LNCAP (cell line): Measurements from ENCODE around the gene DYNC2LI1.

Experiments
- CTCF ChIP-seq: fragments of 450-650 bp; IDR thresholded peaks from 2 replicates; pipeline ENCODE4 v1.5.1; 2017; ENCODE audit warnings: mild to moderate bottlenecking

Gene DYNC2LI1

GRCh38 chr2:43832457-43832856 is 58.6 kb downstream of the DYNC2LI1 start:
- no peak for TF ChIP-seq CTCF

GRCh38 chr2:43837033-43837432 is 63.2 kb downstream of the DYNC2LI1 start:
- no peak for TF ChIP-seq CTCF

GRCh38 chr2:43837831-43838559 is 64.2 kb downstream of the DYNC2LI1 start:
- no peak for TF ChIP-seq CTCF

GRCh38 chr2:43838560-43839267 is 64.9 kb downstream of the DYNC2LI1 start, which contains the start of the genes ABCG5 and ABCG8:
ABCG5 (minus strand) TSS chr2:43838839; CDS start chr2:43838679, 160 bp downstream.
ABCG8 (plus strand) TSS chr2:43838971; CDS start chr2:43839054, 83 bp downstream.
- TF ChIP-seq CTCF = no peak

GRCh38 chr2:43839776-43840564 is 66.1 kb downstream of the DYNC2LI1 start:
- no peak for TF ChIP-seq CTCF

- TF ChIP-seq CTCF = no peak
Observed at GRCh38 chr2:43840965-43841364, 67.1 kb downstream of the DYNC2LI1 start.
